Measurements from ENCODE around the gene LHX2.

The LHX2 gene

GRCh38 chr9:124017929-124018729 is 6.6 kb downstream of the LHX2 start:
- Histone ChIP-seq H3K27ac (no peak overlapping the region), H3K27me3 (replicated peaks) (peaks cover 95% of the 10 kb centered on the region), H3K36me3 (replicated peaks) (no peaks in the 10 kb centered on the region), H3K4me3 (ENCODE audit: low read depth, low read length) (no peak overlapping the region)
- in situ Hi-C loops (cut with HindIII; ENCODE audit: low pct_ligation_motif_present, low sequenced_read_pairs) = no loop called here
- no peak for DNase-seq
- TF ChIP-seq CTCF (IDR thresholded peaks at IDR 0.05; ENCODE audit: low read depth, low read length, missing control alignments) = no peak

- TF ChIP-seq CTCF (IDR thresholded peaks at IDR 0.05; ENCODE audit: low read depth, low read length, missing control alignments) = no peak
- H3K36me3 ChIP-seq (replicated peaks) = no peaks in the 10 kb centered on the region
- no peak overlapping the region for H3K27ac ChIP-seq
- peaks cover 95% of the 10 kb centered on the region for H3K27me3 ChIP-seq (replicated peaks)
- DNase-seq = no peak
- in situ Hi-C loops (cut with HindIII; ENCODE audit: low pct_ligation_motif_present, low sequenced_read_pairs) = no loop called here
- H3K4me3 ChIP-seq (ENCODE audit: low read depth, low read length) = no peak overlapping the region
Observed at GRCh38 chr9:124018730-124019697, 7.4 kb downstream of the LHX2 start.

GRCh38 chr9:124019771-124020519 is 8.4 kb downstream of the LHX2 start:
- in situ Hi-C loops (cut with HindIII; ENCODE audit: low pct_ligation_motif_present, low sequenced_read_pairs) = no loop called here
- no peak overlapping the region for H3K4me3 ChIP-seq (ENCODE audit: low read depth, low read length)
- peaks cover 94% of the 10 kb centered on the region for H3K27me3 ChIP-seq (replicated peaks)
- H3K36me3 ChIP-seq (replicated peaks) = no peaks in the 10 kb centered on the region
- no peak for DNase-seq
- H3K27ac ChIP-seq = no peak overlapping the region
- TF ChIP-seq CTCF (IDR thresholded peaks at IDR 0.05; ENCODE audit: low read depth, low read length, missing control alignments) = no peak

- peaks cover 91% of the 10 kb centered on the region for H3K27me3 ChIP-seq (replicated peaks)
Observed at GRCh38 chr9:124020520-124021384, 9.2 kb downstream of the LHX2 start.

More at GRCh38 chr9:124020520-124021384, 9.2 kb downstream of the LHX2 start:
- in situ Hi-C loops (cut with HindIII; ENCODE audit: low pct_ligation_motif_present, low sequenced_read_pairs) = no loop called here
- no peak for DNase-seq
- Histone ChIP-seq H3K27ac (no peak overlapping the region), H3K36me3 (replicated peaks) (no peaks in the 10 kb centered on the region), H3K4me3 (ENCODE audit: low read depth, low read length) (no peak overlapping the region)
- TF ChIP-seq CTCF (IDR thresholded peaks at IDR 0.05; ENCODE audit: low read depth, low read length, missing control alignments) = no peak

All from brain microvascular endothelial cell (primary cell).